ENCODE measurements around the gene FSTL1. TPM values are rescaled to one million over a fixed set of nuclear protein-coding genes. Genes with fewer than 3 reads are reported as not detected.

FSTL1 gene
- total and polyA plus RNA-seq, 2 donors (not counting 1 experiment from before 2014, with no cell fraction given): 0.15 TPM; not detected in 1

GRCh38 chr3:120344349-120344748 lies 106.4 kb downstream of the FSTL1 start:
- peaks cover 68% of the 10 kb centered on the region for H4K20me1 ChIP-seq (ENCODE audit: control insufficient read depth, insufficient read depth, low read length, poor library complexity, severe bottlenecking)
- H3K9me3 ChIP-seq (ENCODE audit: control extremely low read depth in 1 of 3, control insufficient read depth in 2 of 3, insufficient read depth in 1 of 3, low read length in 2 of 3): peaks cover 4 to 14% (median 5%) of the 10 kb centered on the region in 3 donors
- peaks cover 93% of the 10 kb centered on the region for H3K79me2 ChIP-seq (ENCODE audit: control insufficient read depth, insufficient read depth, low read length)
- H3K4me2 ChIP-seq (replicated peaks; ENCODE audit: low read depth, low read length, poor library complexity, severe bottlenecking): no peak overlapping the region
- H3K4me3 Mint-ChIP-seq: no peak overlapping the region
- intact Hi-C loops (cut with micrococcal nuclease): loop anchor here (10.0 kb wide), 1 partner anchor 670 kb away; the partner anchor contains the start of gene COX17
- no peak overlapping the region for H3K27ac ChIP-seq (ENCODE audit: low read length in 2 of 2)
- TF ChIP-seq CTCF (IDR thresholded peaks at IDR 0.05) (no peak), EZH2 (IDR thresholded peaks at IDR 0.05; ENCODE audit: borderline replicate concordance, insufficient read depth, low read depth, low read length, poor library complexity, severe bottlenecking) (no peak)
- H3K4me1 ChIP-seq (ENCODE audit: control insufficient read depth in 2 of 2, insufficient read depth in 2 of 2, low read length in 2 of 2): peaks cover 10% of the 10 kb centered on the region in 2 donors
- no peak overlapping the region for H2AFZ ChIP-seq (ENCODE audit: insufficient read depth, low read depth, low read length, poor library complexity, severe bottlenecking)
- H3K36me3 ChIP-seq (replicated peaks in 1 of 2; ENCODE audit: control extremely low read depth in 1 of 2, control insufficient read depth in 1 of 2, extremely low read depth in 1 of 2, insufficient read depth in 2 of 2, low read length in 1 of 2): peaks cover 12 to 16% of the 10 kb centered on the region in 2 experiments
- no peaks in the 10 kb centered on the region for H3K27me3 ChIP-seq (replicated peaks in 1 of 4; ENCODE audit: control extremely low read depth in 1 of 4, control insufficient read depth in 3 of 4, insufficient read depth in 4 of 4, low read length in 3 of 4)
- WGBS (ENCODE audit: insufficient coverage): no CpG with 5 or more reads among the region's 1 CpG
- DNase-seq (no peak), ATAC-seq (ENCODE audit: low read depth) (no peak)
- no peaks in the 10 kb centered on the region for H3K27me3 Mint-ChIP-seq
- H3K4me1 Mint-ChIP-seq: peaks cover 44% of the 10 kb centered on the region
- ChIA-PET CTCF (interaction anchor here (1.1 kb wide), 1 partner anchor 13 kb away, joined by 3 read pairs; no protein-coding TSS in a partner anchor), POLR2A (no interaction called here)
- H3K9me3 Mint-ChIP-seq (ENCODE audit: insufficient read depth): peaks cover 5% of the 10 kb centered on the region
- H3K4me3 ChIP-seq (ENCODE audit: control extremely low read depth in 1 of 5, extremely low read depth in 1 of 5, insufficient read depth in 1 of 5, low read depth in 2 of 5, low read length in 4 of 5): no peak overlapping the region
- no peak overlapping the region for H3K27ac Mint-ChIP-seq
- H3K9ac ChIP-seq (ENCODE audit: low read length): no peak overlapping the region

Other genes starting within 250 kb of the FSTL1 start
- 0.20 TPM in 1 of 2 replicates, not detected in the other for gene GPR156, start 165.8 kb downstream of the FSTL1 start, total RNA-seq
- 0.03 TPM in 1 of 2 replicates, not detected in the other for gene GPR156, start 165.8 kb downstream of the FSTL1 start, polyA plus RNA-seq
- 16.7 TPM in 2 replicates for gene LRRC58, start 101.6 kb downstream of the FSTL1 start, total RNA-seq
- gene LRRC58, start 101.6 kb downstream of the FSTL1 start, polyA plus RNA-seq: 5.0 and 7.7 TPM in 2 replicates
- gene NDUFB4, start 145.3 kb upstream of the FSTL1 start, total RNA-seq: 58.1 and 68.4 TPM in 2 replicates
- gene NDUFB4, start 145.3 kb upstream of the FSTL1 start, polyA plus RNA-seq: 104 and 139 TPM in 2 replicates
- 0.91 and 1.4 TPM in 2 replicates for gene HGD, start 231.2 kb upstream of the FSTL1 start, total RNA-seq
- gene HGD, start 231.2 kb upstream of the FSTL1 start, polyA plus RNA-seq: 0.46 and 0.75 TPM in 2 replicates

Measured in B cell (primary cell).